A549 (cell line): ENCODE measurements around the gene ZNF30. TPM values are rescaled to one million over a fixed set of nuclear protein-coding genes. Genes with fewer than 3 reads are reported as not detected.
"Not testable (repeated sequence)": the region's sequence is repeated elsewhere in the genome, so short reads cannot be mapped to it uniquely, and the experiment has no call there.

ENCODE experiments used
- ATAC-seq, 2 experiments: fragments of 200-7000 bp in 1 of 2; fragments of >200 bp in 1 of 2; cut with Nextera tagmentation in 1 of 2; cut with Tn5 transposase in 1 of 2; 3 replicates each; pipeline versions ENCODE4 v1.8.0 to v1.9.1; 2018 to 2020; ENCODE audit warnings: mild to moderate bottlenecking in 1 of 2, moderate library complexity in 1 of 2
- CTCF ChIA-PET: fragments of 300-600 bp; sonication (Branson Sonifier 250); formaldehyde crosslinking; extraction: SDS; loops from one replicate; lab custom pipeline; 2021; ENCODE audit warnings: antibody characterized with exemption, inconsistent platforms; lab: Yijun Ruan, JAX
- POLR2A ChIA-PET: fragments of 350-600 bp; formaldehyde crosslinking; extraction: SDS; loops from one replicate; lab custom pipeline; 2021; ENCODE audit warnings: antibody characterized with exemption, inconsistent platforms; lab: Yijun Ruan, JAX
- DNase-seq, 2 experiments: peaks; one replicate each; pipeline versions ENCODE4 v3.0.0 to v3.0.0-alpha.2; 2011 to 2016; ENCODE audit warnings: low read depth in 1 of 2, low spot score in 1 of 2
- FAIRE-seq: peaks from 2 replicates; lab custom pipeline; 2011; peaks lifted over from hg19 to GRCh38; lab: Jason Lieb, UNC
- H3K27ac ChIP-seq, 2 experiments: fragments of >200 bp; sonication (Bioruptor Twin); formaldehyde crosslinking; 3 replicates each; pipeline ENCODE4 v1.5.1; 2016 to 2017
- H3K4me1 ChIP-seq: fragments of >200 bp; sonication (Bioruptor Twin); formaldehyde crosslinking; 3 replicates; pipeline ENCODE4 v1.6.1; 2016
- H3K4me2 ChIP-seq: fragments of >200 bp; sonication (Bioruptor Twin); formaldehyde crosslinking; 3 replicates; pipeline ENCODE4 v1.6.1; 2016
- H3K4me3 ChIP-seq: fragments of >200 bp; sonication (Bioruptor Twin); formaldehyde crosslinking; 3 replicates; pipeline ENCODE4 v1.5.1; 2016
- H3K9me3 ChIP-seq: fragments of >200 bp; sonication (Bioruptor Twin); formaldehyde crosslinking; 3 replicates; pipeline ENCODE4 v1.6.1; 2016
- BHLHE40 ChIP-seq: IDR thresholded peaks from 2 replicates; pipeline ENCODE4 v1.6.1; 2012; ENCODE audit warnings: low read depth, low read length, inconsistent platforms
- CBX8 ChIP-seq: fragments of 200-600 bp; sonication (generic); IDR thresholded peaks from 2 replicates; pipeline ENCODE4 v1.6.1; 2016
- CEBPB ChIP-seq, 2 experiments: fragments of >200 bp in 1 of 2; sonication (Bioruptor Twin) in 1 of 2; formaldehyde crosslinking in 1 of 2; IDR thresholded peaks; 2 replicates each; pipeline ENCODE4 v1.6.1; 2012 to 2016
- EHF ChIP-seq: fragments of 250-450 bp; sonication (Bioruptor Pico); IDR thresholded peaks from 2 replicates; pipeline ENCODE4 v1.5.0; 2020; ENCODE audit warnings: mild to moderate bottlenecking
- EHMT2 ChIP-seq: fragments of 200-600 bp; sonication (generic); IDR thresholded peaks from 2 replicates; pipeline ENCODE4 v1.6.1; 2016; ENCODE audit warnings: antibody characterized with exemption, low read depth, mild to moderate bottlenecking, moderate library complexity
- ESRRA ChIP-seq: fragments of 150-350 bp; IDR thresholded peaks from 2 replicates; pipeline ENCODE4 v1.6.1; 2014; ENCODE audit warnings: mild to moderate bottlenecking, low read length, borderline replicate concordance
- FOSB ChIP-seq: fragments of 250-450 bp; sonication (Bioruptor Pico); IDR thresholded peaks from 2 replicates; pipeline ENCODE4 v1.5.0; 2020; ENCODE audit warnings: mild to moderate bottlenecking, moderate library complexity
- FOSL2 ChIP-seq, 2 experiments: fragments of 450-650 bp in 1 of 2; fragments of >200 bp in 1 of 2; sonication (Bioruptor Twin) in 1 of 2; formaldehyde crosslinking; IDR thresholded peaks; 2 replicates each; pipeline versions ENCODE4 v1.5.0 to v1.6.1; 2016 to 2020; ENCODE audit warnings: mild to moderate bottlenecking in 1 of 2, moderate library complexity in 1 of 2
- HMGXB4 ChIP-seq: fragments of 250-450 bp; sonication (Bioruptor Pico); IDR thresholded peaks from 2 replicates; pipeline ENCODE4 v1.5.0; 2021; ENCODE audit warnings: mild to moderate bottlenecking, moderate library complexity, borderline replicate concordance
- KDM1A ChIP-seq: fragments of 200-600 bp; sonication (generic); IDR thresholded peaks from 2 replicates; pipeline ENCODE4 v1.6.1; 2016; ENCODE audit warnings: low read depth, mild to moderate bottlenecking
- MAX ChIP-seq: IDR thresholded peaks from 2 replicates; pipeline ENCODE4 v1.6.1; 2012
- NFE2L2 ChIP-seq: fragments of 150-350 bp; conservative IDR thresholded peaks from 2 replicates; pipeline ENCODE4 v1.6.1; 2014; ENCODE audit warnings: low read length
- RCOR1 ChIP-seq: fragments of 150-350 bp; IDR thresholded peaks from 2 replicates; pipeline ENCODE4 v1.6.1; 2014; ENCODE audit warnings: antibody characterized with exemption, low read length, low read depth
- RFX5 ChIP-seq: fragments of 450-650 bp; IDR thresholded peaks from 2 replicates; pipeline ENCODE4 v1.7.1; 2014; ENCODE audit warnings: antibody characterized with exemption, mild to moderate bottlenecking, moderate library complexity
- SMC3 ChIP-seq: fragments of >200 bp; sonication (Bioruptor Twin); formaldehyde crosslinking; IDR thresholded peaks from 3 replicates; pipeline ENCODE4 v1.6.1; 2018; ENCODE audit warnings: inconsistent platforms
- WGBS: methylation state at CpG from one replicate; pipeline ENCODE4 v1.1.6; 2017; ENCODE audit errors: missing lambda C conversion rate; 5-methylcytosine and 5-hydroxymethylcytosine counted together
- polyA plus RNA-seq, 4 experiments: library from polyadenylated mRNA; depleted of rRNA in 3 of 4; stranded (reverse); fragments of >200 nt; fragmentation: RNase III in 1 of 4; extraction: RNeasy Plus Mini Kit Qiagen cat#74134 plus additional on column Dnase treatment in 1 of 4; gene quantifications; 2 replicates in 3 of 4; 3 replicates in 1 of 4; pipeline ENCODE4 v1.2.3, GENCODE V29; 2011 to 2017
- TF ChIP-seq, protein P1 (sequence below): fragments of 150-350 bp; IDR thresholded peaks from 2 replicates; pipeline ENCODE4 v1.6.1; 2014; ENCODE audit warnings: low read depth, mild to moderate bottlenecking, low read length
- TF ChIP-seq, protein P2 (sequence below): fragments of >200 bp; sonication (Bioruptor Twin); formaldehyde crosslinking; IDR thresholded peaks from 3 replicates; pipeline ENCODE4 v1.6.1; 2016
- TF ChIP-seq, protein P3 (sequence below): fragments of 200-600 bp; sonication (generic); IDR thresholded peaks from 2 replicates; pipeline ENCODE4 v1.6.1; 2016; ENCODE audit warnings: antibody characterized with exemption, mild to moderate bottlenecking, moderate library complexity

ZNF30 gene
- polyA plus RNA-seq, 2 of the 4 experiments (the other 2 are of a cell fraction) = 5.4 to 9.4 TPM

GRCh38 chr19:34967551-34967950, 40.8 kb downstream of the ZNF30 start:
- H3K4me2 ChIP-seq = no peak overlapping the region
- CTCF ChIA-PET = interaction anchor here (0.6 to 61.4 kb wide), 12 partner anchors 18 to 186 kb away, joined by 3 to 1860 read pairs (median 5); partner anchors contain the start of genes GRAMD1A, LGI4 and SCN1B
- 35% methylated on average over 6 of the region's 6 CpGs for WGBS
- POLR2A ChIA-PET = no interaction called here
- no peak for TF ChIP-seq EHMT2
- TF ChIP-seq, protein P1, sequence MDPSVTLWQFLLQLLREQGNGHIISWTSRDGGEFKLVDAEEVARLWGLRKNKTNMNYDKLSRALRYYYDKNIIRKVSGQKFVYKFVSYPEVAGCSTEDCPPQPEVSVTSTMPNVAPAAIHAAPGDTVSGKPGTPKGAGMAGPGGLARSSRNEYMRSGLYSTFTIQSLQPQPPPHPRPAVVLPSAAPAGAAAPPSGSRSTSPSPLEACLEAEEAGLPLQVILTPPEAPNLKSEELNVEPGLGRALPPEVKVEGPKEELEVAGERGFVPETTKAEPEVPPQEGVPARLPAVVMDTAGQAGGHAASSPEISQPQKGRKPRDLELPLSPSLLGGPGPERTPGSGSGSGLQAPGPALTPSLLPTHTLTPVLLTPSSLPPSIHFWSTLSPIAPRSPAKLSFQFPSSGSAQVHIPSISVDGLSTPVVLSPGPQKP = no peak
- no peak for TF ChIP-seq CEBPB (IDR thresholded peaks at IDR 0.05)
- TF ChIP-seq RCOR1 = no peak
- no peak for TF ChIP-seq CBX8
- TF ChIP-seq, protein P2, sequence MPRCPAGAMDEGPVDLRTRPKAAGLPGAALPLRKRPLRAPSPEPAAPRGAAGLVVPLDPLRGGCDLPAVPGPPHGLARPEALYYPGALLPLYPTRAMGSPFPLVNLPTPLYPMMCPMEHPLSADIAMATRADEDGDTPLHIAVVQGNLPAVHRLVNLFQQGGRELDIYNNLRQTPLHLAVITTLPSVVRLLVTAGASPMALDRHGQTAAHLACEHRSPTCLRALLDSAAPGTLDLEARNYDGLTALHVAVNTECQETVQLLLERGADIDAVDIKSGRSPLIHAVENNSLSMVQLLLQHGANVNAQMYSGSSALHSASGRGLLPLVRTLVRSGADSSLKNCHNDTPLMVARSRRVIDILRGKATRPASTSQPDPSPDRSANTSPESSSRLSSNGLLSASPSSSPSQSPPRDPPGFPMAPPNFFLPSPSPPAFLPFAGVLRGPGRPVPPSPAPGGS = no peak
- peaks cover 11% of the 10 kb centered on the region; the same call in 1 of the 3 replicates for H3K4me1 ChIP-seq
- ATAC-seq = no peak
- no peak overlapping the region for H3K27ac ChIP-seq
- no peak for FAIRE-seq
- peaks cover 31% of the 10 kb centered on the region for H3K9me3 ChIP-seq
- H3K4me3 ChIP-seq = no peak overlapping the region
- no peak for DNase-seq

DNA sequence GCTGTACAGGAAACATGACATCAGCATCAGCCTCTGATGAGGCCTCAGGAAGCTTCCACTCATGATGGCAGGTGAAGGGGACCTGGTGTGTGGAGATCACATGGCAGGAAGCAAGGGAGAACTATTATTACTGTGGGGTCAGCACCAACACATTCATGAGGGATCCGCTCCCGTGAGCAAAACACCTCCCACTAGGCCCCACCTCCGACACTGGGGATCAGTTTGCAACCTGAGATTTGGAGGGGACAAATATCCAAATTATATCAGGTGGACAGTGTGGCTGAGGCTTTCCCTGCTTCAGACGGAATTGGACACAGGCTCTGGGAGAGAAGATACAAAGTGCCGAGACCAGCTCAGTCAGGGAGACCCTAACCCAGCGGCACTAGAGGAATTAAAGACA, 43.0 kb downstream of the ZNF30 start:
- peaks cover 18% of the 10 kb centered on the region for H3K4me1 ChIP-seq
- WGBS = 72% methylated on average over 6 of the region's 6 CpGs
- FAIRE-seq (no peak), ATAC-seq (no peak), DNase-seq (no peak)
- no peak overlapping the region for H3K4me2 ChIP-seq
- TF ChIP-seq SMC3 (no peak), FOSL2 (IDR thresholded peaks at IDR 0.05) (no peak), FOSL2 (CRISPR knock-in tag; IDR thresholded peaks at IDR 0.05) (no peak), RFX5 (no peak), EHF (CRISPR knock-in tag) (no peak), ESRRA (no peak), HMGXB4 (CRISPR knock-in tag) (no peak), BHLHE40 (no peak), NFE2L2 (no peak), MAX (no peak), CBX8 (no peak), KDM1A (no peak), FOSB (CRISPR knock-in tag) (no peak)
- TF ChIP-seq, protein P3, sequence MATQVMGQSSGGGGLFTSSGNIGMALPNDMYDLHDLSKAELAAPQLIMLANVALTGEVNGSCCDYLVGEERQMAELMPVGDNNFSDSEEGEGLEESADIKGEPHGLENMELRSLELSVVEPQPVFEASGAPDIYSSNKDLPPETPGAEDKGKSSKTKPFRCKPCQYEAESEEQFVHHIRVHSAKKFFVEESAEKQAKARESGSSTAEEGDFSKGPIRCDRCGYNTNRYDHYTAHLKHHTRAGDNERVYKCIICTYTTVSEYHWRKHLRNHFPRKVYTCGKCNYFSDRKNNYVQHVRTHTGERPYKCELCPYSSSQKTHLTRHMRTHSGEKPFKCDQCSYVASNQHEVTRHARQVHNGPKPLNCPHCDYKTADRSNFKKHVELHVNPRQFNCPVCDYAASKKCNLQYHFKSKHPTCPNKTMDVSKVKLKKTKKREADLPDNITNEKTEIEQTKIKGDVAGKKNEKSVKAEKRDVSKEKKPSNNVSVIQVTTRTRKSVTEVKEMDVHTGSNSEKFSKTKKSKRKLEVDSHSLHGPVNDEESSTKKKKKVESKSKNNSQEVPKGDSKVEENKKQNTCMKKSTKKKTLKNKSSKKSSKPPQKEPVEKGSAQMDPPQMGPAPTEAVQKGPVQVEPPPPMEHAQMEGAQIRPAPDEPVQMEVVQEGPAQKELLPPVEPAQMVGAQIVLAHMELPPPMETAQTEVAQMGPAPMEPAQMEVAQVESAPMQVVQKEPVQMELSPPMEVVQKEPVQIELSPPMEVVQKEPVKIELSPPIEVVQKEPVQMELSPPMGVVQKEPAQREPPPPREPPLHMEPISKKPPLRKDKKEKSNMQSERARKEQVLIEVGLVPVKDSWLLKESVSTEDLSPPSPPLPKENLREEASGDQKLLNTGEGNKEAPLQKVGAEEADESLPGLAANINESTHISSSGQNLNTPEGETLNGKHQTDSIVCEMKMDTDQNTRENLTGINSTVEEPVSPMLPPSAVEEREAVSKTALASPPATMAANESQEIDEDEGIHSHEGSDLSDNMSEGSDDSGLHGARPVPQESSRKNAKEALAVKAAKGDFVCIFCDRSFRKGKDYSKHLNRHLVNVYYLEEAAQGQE = no peak
- TF ChIP-seq, protein P2 = no peak
- TF ChIP-seq, protein P1 = no peak
- peaks cover 28% of the 10 kb centered on the region for H3K9me3 ChIP-seq
- ChIA-PET CTCF (interaction anchor here (0.8 to 61.4 kb wide), 6 partner anchors 9 to 145 kb away, joined by 3 to 1860 read pairs (median 37); partner anchors contain the start of genes GRAMD1A and SCN1B), POLR2A (no interaction called here)
- no peak overlapping the region for H3K27ac ChIP-seq
- H3K4me3 ChIP-seq = no peak overlapping the region

- POLR2A ChIA-PET, FAIRE-seq, DNase-seq, H3K4me2 ChIP-seq, ATAC-seq, H3K27ac ChIP-seq, H3K4me3 ChIP-seq: not testable (repeated sequence)
- CTCF ChIA-PET = interaction anchor here (0.7 to 61.4 kb wide), 9 partner anchors 9 to 166 kb away, joined by 3 to 1860 read pairs (median 50); partner anchors contain the start of genes GRAMD1A, LGI4, SCN1B and ZNF792
- Histone ChIP-seq H3K4me1 (peaks cover 21% of the 10 kb centered on the region), H3K9me3 (peaks cover 28% of the 10 kb centered on the region)
- WGBS = 51% methylated on average over 12 of the region's 12 CpGs
Measured at GRCh38 chr19:34970185-34970780, 43.6 kb downstream of the ZNF30 start.
